Suprapubic skin (tissue), 4 donors: ENCODE results near the gene BIRC2.

ENCODE experiments used
- EP300 ChIP-seq: sonication (generic); formaldehyde crosslinking; IDR thresholded peaks from one replicate; pipeline ENCODE4 v1.6.1; 2017; ENCODE audit warnings: antibody characterized with exemption
- POLR2AphosphoS5 ChIP-seq, 3 donors: sonication (generic); formaldehyde crosslinking; IDR thresholded peaks; one replicate each; pipeline ENCODE4 v1.6.1; 2017; ENCODE audit warnings: antibody characterized with exemption in 3 of 3
- TF ChIP-seq, protein P1 (sequence below), 2 donors: fragments of 200-600 bp in 1 of 2; fragments of 450-650 bp in 1 of 2; sonication (generic) in 1 of 2; IDR thresholded peaks; one replicate each; pipeline ENCODE4 v1.5.1; 2016 to 2019; ENCODE audit warnings: antibody characterized with exemption in 2 of 2, mild to moderate bottlenecking in 1 of 2, moderate library complexity in 1 of 2

DNA sequence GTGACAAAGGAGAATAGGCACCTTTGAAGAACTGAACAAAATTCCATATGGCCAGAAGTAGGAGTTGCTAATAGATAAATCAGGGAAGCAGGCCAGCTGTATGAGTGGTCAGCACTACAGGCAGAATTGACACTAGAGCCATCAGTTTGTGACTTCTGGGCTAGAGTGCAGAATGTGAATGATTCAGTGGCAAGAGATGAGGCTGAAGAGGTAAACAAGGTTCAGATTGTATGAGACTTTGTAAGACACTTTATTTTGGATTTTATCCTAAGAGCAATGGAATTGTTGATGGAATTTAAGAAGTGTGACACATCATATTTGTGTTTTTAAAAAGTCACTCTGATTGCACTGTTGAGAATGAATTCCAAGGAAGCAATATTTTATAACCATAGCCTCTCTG lies 16.8 kb upstream of the BIRC2 start:
- TF ChIP-seq EP300 (no peak), POLR2AphosphoS5 (IDR thresholded peaks at IDR 0.05) (no peak)
- TF ChIP-seq, protein P1, sequence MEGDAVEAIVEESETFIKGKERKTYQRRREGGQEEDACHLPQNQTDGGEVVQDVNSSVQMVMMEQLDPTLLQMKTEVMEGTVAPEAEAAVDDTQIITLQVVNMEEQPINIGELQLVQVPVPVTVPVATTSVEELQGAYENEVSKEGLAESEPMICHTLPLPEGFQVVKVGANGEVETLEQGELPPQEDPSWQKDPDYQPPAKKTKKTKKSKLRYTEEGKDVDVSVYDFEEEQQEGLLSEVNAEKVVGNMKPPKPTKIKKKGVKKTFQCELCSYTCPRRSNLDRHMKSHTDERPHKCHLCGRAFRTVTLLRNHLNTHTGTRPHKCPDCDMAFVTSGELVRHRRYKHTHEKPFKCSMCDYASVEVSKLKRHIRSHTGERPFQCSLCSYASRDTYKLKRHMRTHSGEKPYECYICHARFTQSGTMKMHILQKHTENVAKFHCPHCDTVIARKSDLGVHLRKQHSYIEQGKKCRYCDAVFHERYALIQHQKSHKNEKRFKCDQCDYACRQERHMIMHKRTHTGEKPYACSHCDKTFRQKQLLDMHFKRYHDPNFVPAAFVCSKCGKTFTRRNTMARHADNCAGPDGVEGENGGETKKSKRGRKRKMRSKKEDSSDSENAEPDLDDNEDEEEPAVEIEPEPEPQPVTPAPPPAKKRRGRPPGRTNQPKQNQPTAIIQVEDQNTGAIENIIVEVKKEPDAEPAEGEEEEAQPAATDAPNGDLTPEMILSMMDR (IDR thresholded peaks at IDR 0.05) = no peak
